IMR-90 (cell line): ENCODE results near the gene BFSP1. TPM values are rescaled to one million over a fixed set of nuclear protein-coding genes. Genes with fewer than 3 reads are reported as not detected.

Experiments
- ATAC-seq: fragments of 200-7000 bp; cut with Tn5 transposase; 2 replicates; pipeline ENCODE4 v1.9.1; 2020; ENCODE audit warnings: low read depth, mild to moderate bottlenecking, moderate library complexity
- BruUV-seq: library from RNA; stranded (reverse); fragments of 400-500 nt; replicated peaks from 2 replicates; lab custom pipeline; 2021; lab: Mats Ljungman, UMichigan
- CTCF ChIA-PET: fragments of 300-600 bp; formaldehyde crosslinking; extraction: SDS; loops from one replicate; lab custom pipeline; 2021; ENCODE audit warnings: antibody characterized with exemption; lab: Yijun Ruan, JAX
- POLR2A ChIA-PET: fragments of 300-600 bp; sonication (Branson Sonifier 250); formaldehyde crosslinking; loops from one replicate; lab custom pipeline; 2022; ENCODE audit warnings: antibody characterized with exemption; ENCODE audit not compliant: unreplicated experiment; lab: Charles Lee
- DNase-seq: peaks from one replicate; pipeline ENCODE4 v3.0.0; 2013
- H2AFZ ChIP-seq: replicated peaks from 2 replicates; pipeline ENCODE3; 2013; ENCODE audit warnings: low read length, mild to moderate bottlenecking; ENCODE audit not compliant: poor library complexity
- H2AK5ac ChIP-seq: 2 replicates; pipeline ENCODE4 v1.6.1; 2013; ENCODE audit warnings: low read depth, low read length, inconsistent platforms
- H2AK9ac ChIP-seq: replicated peaks from 2 replicates; pipeline ENCODE3; 2013; ENCODE audit warnings: mild to moderate bottlenecking, low read depth, low read length, moderate library complexity; ENCODE audit not compliant: poor library complexity
- H2BK120ac ChIP-seq: 2 replicates; pipeline ENCODE4 v1.6.1; 2013; ENCODE audit warnings: low read depth, low read length, inconsistent platforms
- H2BK15ac ChIP-seq: 3 replicates; pipeline ENCODE4 v1.6.1; 2013; ENCODE audit warnings: low read depth, low read length, inconsistent platforms
- H2BK20ac ChIP-seq: 2 replicates; pipeline ENCODE4 v1.6.1; 2013; ENCODE audit warnings: low read depth, mild to moderate bottlenecking, inconsistent platforms, low read length, moderate library complexity
- H2BK5ac ChIP-seq: 2 replicates; pipeline ENCODE4 v1.6.1; 2013; ENCODE audit warnings: mild to moderate bottlenecking, low read depth, low read length, inconsistent platforms; ENCODE audit not compliant: poor library complexity, severe bottlenecking
- H3K14ac ChIP-seq: replicated peaks from 2 replicates; pipeline ENCODE4 v1.6.1; 2013; ENCODE audit warnings: low read depth, low read length, inconsistent platforms
- H3K18ac ChIP-seq: 2 replicates; pipeline ENCODE4 v1.6.1; 2013; ENCODE audit warnings: low read depth, low read length, control low read depth
- H3K23ac ChIP-seq: 2 replicates; pipeline ENCODE4 v1.6.1; 2013; ENCODE audit warnings: low read depth, low read length, inconsistent platforms
- H3K27ac ChIP-seq: 2 replicates; pipeline ENCODE4 v1.5.1; 2013; ENCODE audit warnings: mild to moderate bottlenecking, control low read depth, low read length; ENCODE audit not compliant: insufficient read depth
- H3K27me3 ChIP-seq: 2 replicates; pipeline ENCODE4 v1.6.1; 2013; ENCODE audit warnings: low read length; ENCODE audit not compliant: control insufficient read depth, insufficient read depth
- H3K36me3 ChIP-seq: 2 replicates; pipeline ENCODE4 v1.6.1; 2013; ENCODE audit warnings: low read length, mixed read lengths; ENCODE audit not compliant: control insufficient read depth, insufficient read depth
- H3K4ac ChIP-seq: 2 replicates; pipeline ENCODE4 v1.6.1; 2013; ENCODE audit warnings: low read depth, low read length, inconsistent platforms
- H3K4me1 ChIP-seq: 2 replicates; pipeline ENCODE4 v1.6.1; 2013; ENCODE audit warnings: low read length, mixed read lengths; ENCODE audit not compliant: control insufficient read depth, insufficient read depth
- H3K4me2 ChIP-seq: 2 replicates; pipeline ENCODE4 v1.6.1; 2013; ENCODE audit warnings: low read depth, mild to moderate bottlenecking, control low read depth, low read length, moderate library complexity
- H3K4me3 ChIP-seq: 2 replicates; pipeline ENCODE4 v1.5.1; 2013; ENCODE audit warnings: low read depth, mild to moderate bottlenecking, control low read depth, low read length, moderate library complexity; ENCODE audit not compliant: insufficient read depth
- H3K56ac ChIP-seq: 2 replicates; pipeline ENCODE4 v1.6.1; 2013; ENCODE audit warnings: low read length, inconsistent platforms; ENCODE audit not compliant: insufficient read depth; ENCODE audit errors: extremely low read depth
- H3K79me1 ChIP-seq, 2 experiments: 2 replicates each; pipeline ENCODE4 v1.6.1; 2013; ENCODE audit warnings: low read length in 2 of 2, inconsistent platforms in 1 of 2, low read depth in 1 of 2
- H3K9ac ChIP-seq: 2 replicates; pipeline ENCODE4 v1.6.1; 2013; ENCODE audit warnings: low read depth, low read length, control low read depth
- H3K9me1 ChIP-seq: 2 replicates; pipeline ENCODE4 v1.6.1; 2013; ENCODE audit warnings: low read length, inconsistent platforms; ENCODE audit not compliant: insufficient read depth
- H3K9me3 ChIP-seq: 2 replicates; pipeline ENCODE4 v1.6.1; 2013; ENCODE audit warnings: low read length; ENCODE audit not compliant: control insufficient read depth, insufficient read depth
- H4K20me1 ChIP-seq: 2 replicates; pipeline ENCODE4 v1.6.1; 2013; ENCODE audit warnings: low read length, inconsistent platforms; ENCODE audit not compliant: insufficient read depth
- H4K5ac ChIP-seq: 2 replicates; pipeline ENCODE4 v1.6.1; 2013; ENCODE audit warnings: mild to moderate bottlenecking, low read depth, low read length, control low read depth
- H4K8ac ChIP-seq, 2 experiments: 2 replicates each; pipeline ENCODE4 v1.6.1; 2013; ENCODE audit warnings: low read depth in 2 of 2, low read length in 2 of 2, control low read depth in 1 of 2, inconsistent platforms in 1 of 2
- H4K91ac ChIP-seq: 2 replicates; pipeline ENCODE4 v1.6.1; 2013; ENCODE audit warnings: low read depth, low read length, inconsistent platforms; ENCODE audit not compliant: insufficient read depth
- BHLHE40 ChIP-seq: fragments of 150-350 bp; IDR thresholded peaks from 2 replicates; pipeline ENCODE4 v1.6.1; 2016; ENCODE audit warnings: mild to moderate bottlenecking, low read depth, low read length
- CEBPB ChIP-seq: IDR thresholded peaks from 2 replicates; pipeline ENCODE4 v1.6.1; 2012; ENCODE audit warnings: low read depth, low read length, improper control_type of control experiment
- CHD1 ChIP-seq: IDR thresholded peaks from 2 replicates; pipeline ENCODE4 v1.6.1; 2012; ENCODE audit warnings: low read depth, low read length, improper control_type of control experiment
- FOS ChIP-seq: fragments of 150-350 bp; IDR thresholded peaks from 2 replicates; pipeline ENCODE4 v1.6.1; 2016; ENCODE audit warnings: low read depth, low read length
- MAFK ChIP-seq: IDR thresholded peaks from 2 replicates; pipeline ENCODE4 v1.6.1; 2012; ENCODE audit warnings: low read depth, low read length, improper control_type of control experiment
- MAZ ChIP-seq: IDR thresholded peaks from 2 replicates; pipeline ENCODE4 v1.6.1; 2012; ENCODE audit warnings: low read depth, mild to moderate bottlenecking, low read length, improper control_type of control experiment, moderate library complexity, borderline replicate concordance
- MXI1 ChIP-seq: IDR thresholded peaks from 2 replicates; pipeline ENCODE4 v1.6.1; 2012; ENCODE audit warnings: low read depth, mild to moderate bottlenecking, low read length, moderate library complexity, borderline replicate concordance
- POLR2A ChIP-seq: IDR thresholded peaks from 2 replicates; pipeline ENCODE4 v1.6.1; 2012; ENCODE audit warnings: mild to moderate bottlenecking, low read depth, low read length
- RCOR1 ChIP-seq: IDR thresholded peaks from 2 replicates; pipeline ENCODE4 v1.6.1; 2012; ENCODE audit warnings: mild to moderate bottlenecking, low read length, improper control_type of control experiment; ENCODE audit not compliant: insufficient replicate concordance
- RFX5 ChIP-seq: IDR thresholded peaks from 2 replicates; pipeline ENCODE4 v1.8.0; 2012; ENCODE audit warnings: low read depth, mild to moderate bottlenecking, low read length, moderate library complexity
- SMC3 ChIP-seq: fragments of 150-350 bp; IDR thresholded peaks from 2 replicates; pipeline ENCODE4 v1.6.1; 2016; ENCODE audit warnings: low read depth, mild to moderate bottlenecking, antibody characterized with exemption, low read length, moderate library complexity
- whole genome bisulfite sequencing, 2 experiments: methylation state at CpG; one replicate each; pipeline versions ENCODE4 v1.1.5 to v1.1.7; 2013; ENCODE audit warnings: missing lambda C conversion rate in 2 of 2; ENCODE audit not compliant: insufficient read length in 1 of 2; ENCODE audit errors: extremely low coverage in 2 of 2; 5-methylcytosine and 5-hydroxymethylcytosine counted together
- dilution Hi-C: fragments of 300-500 bp; cut with HindIII; formaldehyde crosslinking; loops from one replicate; pipeline ENCODE4 v1.14.3; 2018; ENCODE audit warnings: low sequenced_read_pairs; ENCODE audit not compliant: unreplicated experiment
- in situ Hi-C: fragments of 300-500 bp; cut with MboI; formaldehyde crosslinking; loops from 3 replicates; pipeline ENCODE4 v1.14.3; 2019; ENCODE audit warnings: low sequenced_read_pairs, inconsistent platforms, mixed read lengths
- intact Hi-C: fragments of 100-400 bp; cut with micrococcal nuclease; formaldehyde crosslinking; loops from 2 replicates; pipeline ENCODE4 v1.10.0; 2022
- polyA plus RNA-seq, 3 experiments: library from polyadenylated mRNA; depleted of rRNA; stranded (reverse); fragments of >200 nt; gene quantifications; 2 replicates each; pipeline ENCODE4 v1.2.3, GENCODE V29; 2012; ENCODE audit warnings: low replicate concordance in 1 of 3
- total RNA-seq: library from RNA; depleted of rRNA; stranded (reverse); fragments of >200 nt; gene quantifications from 2 replicates; pipeline ENCODE4 v1.2.3, GENCODE V29; 2012
- TF ChIP-seq, protein P1 (sequence below): fragments of 150-350 bp; IDR thresholded peaks from 2 replicates; pipeline ENCODE4 v1.6.1; 2016; ENCODE audit warnings: low read depth, mild to moderate bottlenecking, low read length, moderate library complexity, borderline replicate concordance
- TF ChIP-seq, protein P2 (sequence below): fragments of 150-350 bp; IDR thresholded peaks from 2 replicates; pipeline ENCODE4 v1.6.1; 2017; ENCODE audit warnings: mild to moderate bottlenecking, antibody characterized with exemption, low read length, low read depth
- TF ChIP-seq, protein P3 (sequence below): conservative IDR thresholded peaks from 2 replicates; pipeline ENCODE4 v1.5.1; 2012; ENCODE audit warnings: mild to moderate bottlenecking, low read depth, low read length, improper control_type of control experiment

The BFSP1 gene
- total and polyA plus RNA-seq, 2 of the 4 experiments (the other 2 are of a cell fraction) = 1.1 to 2.0 TPM

DNA sequence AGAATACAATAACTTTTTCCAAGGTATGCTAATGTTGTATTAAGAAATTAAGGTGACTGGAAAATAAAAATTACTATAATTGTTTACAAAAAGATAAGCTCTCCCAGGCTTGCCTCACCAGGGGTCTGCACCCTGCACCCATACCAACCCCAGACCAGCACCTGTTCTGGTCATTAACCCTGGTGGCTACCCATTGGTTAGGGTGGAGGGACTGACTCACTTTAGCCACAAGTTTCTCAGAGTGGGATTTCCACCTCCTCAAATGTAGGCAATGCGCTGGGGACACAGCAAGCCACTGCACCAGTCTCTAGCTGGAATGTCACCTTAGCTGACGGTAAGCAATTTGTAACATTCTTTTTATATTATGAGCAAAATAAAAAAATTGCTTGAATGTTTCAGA lies 83.1 kb downstream of the BFSP1 start:
- no CpG with 5 or more reads among the region's 2 CpGs for WGBS, 2 experiments
- in situ Hi-C loops = no loop called here

More for the DNA sequence above, 83.1 kb downstream of the BFSP1 start:
- H3K56ac ChIP-seq = no peak overlapping the region
- no peaks in the 10 kb centered on the region for H3K4me1 ChIP-seq
- DNase-seq = no peak
- no peak for ATAC-seq
- no peak overlapping the region for H3K9ac ChIP-seq
- H2BK15ac ChIP-seq = no peak overlapping the region
- no peak overlapping the region for H3K14ac ChIP-seq
- no peak overlapping the region for H2BK120ac ChIP-seq
- no peak overlapping the region for H4K91ac ChIP-seq
- H4K8ac ChIP-seq = no peak overlapping the region
- no peaks in the 10 kb centered on the region for H3K36me3 ChIP-seq
- peaks cover 23% of the 10 kb centered on the region for H3K27me3 ChIP-seq
- ChIA-PET POLR2A (no interaction called here), CTCF (no interaction called here)
- no peak overlapping the region for H3K4me3 ChIP-seq
- H2AK5ac ChIP-seq = no peak overlapping the region
- intact Hi-C loops (no loop called here), dilution Hi-C loops (no loop called here)
- H4K20me1 ChIP-seq = no peaks in the 10 kb centered on the region
- TF ChIP-seq CHD1 (no peak), FOS (no peak), CEBPB (no peak), MXI1 (no peak), MAZ (no peak), BHLHE40 (no peak), RCOR1 (no peak), SMC3 (no peak), MAFK (no peak), POLR2A (no peak), RFX5 (no peak)
- TF ChIP-seq, protein P1, sequence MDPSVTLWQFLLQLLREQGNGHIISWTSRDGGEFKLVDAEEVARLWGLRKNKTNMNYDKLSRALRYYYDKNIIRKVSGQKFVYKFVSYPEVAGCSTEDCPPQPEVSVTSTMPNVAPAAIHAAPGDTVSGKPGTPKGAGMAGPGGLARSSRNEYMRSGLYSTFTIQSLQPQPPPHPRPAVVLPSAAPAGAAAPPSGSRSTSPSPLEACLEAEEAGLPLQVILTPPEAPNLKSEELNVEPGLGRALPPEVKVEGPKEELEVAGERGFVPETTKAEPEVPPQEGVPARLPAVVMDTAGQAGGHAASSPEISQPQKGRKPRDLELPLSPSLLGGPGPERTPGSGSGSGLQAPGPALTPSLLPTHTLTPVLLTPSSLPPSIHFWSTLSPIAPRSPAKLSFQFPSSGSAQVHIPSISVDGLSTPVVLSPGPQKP = no peak
- TF ChIP-seq, protein P2, sequence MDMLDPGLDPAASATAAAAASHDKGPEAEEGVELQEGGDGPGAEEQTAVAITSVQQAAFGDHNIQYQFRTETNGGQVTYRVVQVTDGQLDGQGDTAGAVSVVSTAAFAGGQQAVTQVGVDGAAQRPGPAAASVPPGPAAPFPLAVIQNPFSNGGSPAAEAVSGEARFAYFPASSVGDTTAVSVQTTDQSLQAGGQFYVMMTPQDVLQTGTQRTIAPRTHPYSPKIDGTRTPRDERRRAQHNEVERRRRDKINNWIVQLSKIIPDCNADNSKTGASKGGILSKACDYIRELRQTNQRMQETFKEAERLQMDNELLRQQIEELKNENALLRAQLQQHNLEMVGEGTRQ = no peak
- TF ChIP-seq, protein P3, sequence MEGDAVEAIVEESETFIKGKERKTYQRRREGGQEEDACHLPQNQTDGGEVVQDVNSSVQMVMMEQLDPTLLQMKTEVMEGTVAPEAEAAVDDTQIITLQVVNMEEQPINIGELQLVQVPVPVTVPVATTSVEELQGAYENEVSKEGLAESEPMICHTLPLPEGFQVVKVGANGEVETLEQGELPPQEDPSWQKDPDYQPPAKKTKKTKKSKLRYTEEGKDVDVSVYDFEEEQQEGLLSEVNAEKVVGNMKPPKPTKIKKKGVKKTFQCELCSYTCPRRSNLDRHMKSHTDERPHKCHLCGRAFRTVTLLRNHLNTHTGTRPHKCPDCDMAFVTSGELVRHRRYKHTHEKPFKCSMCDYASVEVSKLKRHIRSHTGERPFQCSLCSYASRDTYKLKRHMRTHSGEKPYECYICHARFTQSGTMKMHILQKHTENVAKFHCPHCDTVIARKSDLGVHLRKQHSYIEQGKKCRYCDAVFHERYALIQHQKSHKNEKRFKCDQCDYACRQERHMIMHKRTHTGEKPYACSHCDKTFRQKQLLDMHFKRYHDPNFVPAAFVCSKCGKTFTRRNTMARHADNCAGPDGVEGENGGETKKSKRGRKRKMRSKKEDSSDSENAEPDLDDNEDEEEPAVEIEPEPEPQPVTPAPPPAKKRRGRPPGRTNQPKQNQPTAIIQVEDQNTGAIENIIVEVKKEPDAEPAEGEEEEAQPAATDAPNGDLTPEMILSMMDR = no peak
- no peak overlapping the region for H4K5ac ChIP-seq
- H3K9me1 ChIP-seq = no peaks in the 10 kb centered on the region
- no peak overlapping the region for H2BK5ac ChIP-seq
- H3K23ac ChIP-seq = no peak overlapping the region
- no peak overlapping the region for H3K4me2 ChIP-seq
- no peak overlapping the region for H3K4ac ChIP-seq
- H3K18ac ChIP-seq = no peak overlapping the region
- H2AFZ ChIP-seq = no peak overlapping the region
- H2AK9ac ChIP-seq = no peak overlapping the region
- no peaks in the 10 kb centered on the region for H3K79me1 ChIP-seq
- 0 out of 2 replicates have a peak, but pooled peaks cover 1% of the 10 kb centered on the region for H3K9me3 ChIP-seq
- no peak overlapping the region for H3K27ac ChIP-seq
- no peak overlapping the region for H2BK20ac ChIP-seq
- no TSS peak for BruUV-seq
